ENCODE data around the gene SNX9. TPM values are rescaled to one million over a fixed set of nuclear protein-coding genes. Genes with fewer than 3 reads are reported as not detected.

The SNX9 gene
- total and polyA plus RNA-seq, 12 donors = 18.8 to 39.7 (median 31.2) TPM

GRCh38 chr6:157982563-157983405, 159.7 kb downstream of the SNX9 start:
- intact Hi-C loops (cut with DNase I) = loop anchor here in 7 of 10 donors (2.0 to 10.0 kb wide), 7 partner anchors 45 to 90 kb away; no protein-coding TSS in a partner anchor
- Histone ChIP-seq H3K36me3 (no peaks in the 10 kb centered on the region), H3K9me3 (no peaks in the 10 kb centered on the region), H3K27ac (peak overlapping the region in 6 of 10 donors; percentile 83 to 89 (median 87)), H3K4me1 (peaks cover 0 to 45% (median 10%) of the 10 kb centered on the region in 9 donors), H3K27me3 (peaks cover 0 to 5% (median 0%) of the 10 kb centered on the region in 7 donors), H3K4me3 (peak overlapping the region; percentile 71 to 99 (median 92))
- 63 to 67% methylated on average over 17 of the region's 17 CpGs for WGBS, 2 donors
- peak in 4 of 9 donors; percentile 20 to 35 (median 28) for TF ChIP-seq CTCF (IDR thresholded peaks at IDR 0.05)
- no peak for ATAC-seq
- no peak for DNase-seq

GRCh38 chr6:157983406-157984119, 160.5 kb downstream of the SNX9 start:
- Histone ChIP-seq H3K27me3 (peaks cover 0 to 5% (median 0%) of the 10 kb centered on the region in 7 donors), H3K27ac (peak overlapping the region in 4 of 10 donors; percentile 12 to 89 (median 54)), H3K4me1 (peaks cover 0 to 45% (median 14%) of the 10 kb centered on the region in 9 donors), H3K36me3 (no peaks in the 10 kb centered on the region), H3K4me3 (peak overlapping the region in 6 of 10 donors; percentile 89 to 99 (median 93)), H3K9me3 (no peaks in the 10 kb centered on the region)
- no peak for TF ChIP-seq CTCF (IDR thresholded peaks at IDR 0.05)
- DNase-seq = no peak
- intact Hi-C loops (cut with DNase I) = loop anchor here in 7 of 10 donors (2.0 to 10.0 kb wide), 7 partner anchors 44 to 89 kb away; no protein-coding TSS in a partner anchor
- WGBS, 2 donors = 89 to 95% methylated on average over 9 of the region's 9 CpGs
- no peak for ATAC-seq

- H3K36me3 ChIP-seq = no peaks in the 10 kb centered on the region
- peak overlapping the region in 1 of 10 donors; percentile 12 for H3K27ac ChIP-seq
- no peak for DNase-seq
- TF ChIP-seq CTCF (IDR thresholded peaks at IDR 0.05) = no peak
- intact Hi-C loops (cut with DNase I) = loop anchor here in 6 of 10 donors (5.0 to 10.0 kb wide), 5 partner anchors 43 to 88 kb away; no protein-coding TSS in a partner anchor
- H3K4me1 ChIP-seq = peaks cover 0 to 49% (median 14%) of the 10 kb centered on the region in 9 donors
- WGBS, 2 donors = 97 to 98% methylated on average over 4 of the region's 4 CpGs
- H3K9me3 ChIP-seq = no peaks in the 10 kb centered on the region
- H3K4me3 ChIP-seq = no peak overlapping the region
- no peak for ATAC-seq
- H3K27me3 ChIP-seq = peaks cover 0 to 5% (median 0%) of the 10 kb centered on the region in 7 donors
These were observed 161.1 kb downstream of the SNX9 start for GRCh38 chr6:157984128-157984527.

GRCh38 chr6:157984686-157985225, 161.7 kb downstream of the SNX9 start:
- Histone ChIP-seq H3K27me3 (peaks cover 0 to 5% (median 0%) of the 10 kb centered on the region in 7 donors), H3K36me3 (no peaks in the 10 kb centered on the region), H3K4me3 (no peak overlapping the region), H3K4me1 (peaks cover 0 to 52% (median 19%) of the 10 kb centered on the region in 9 donors), H3K27ac (no peak overlapping the region), H3K9me3 (no peaks in the 10 kb centered on the region)
- intact Hi-C loops (cut with DNase I) = loop anchor here in 7 of 10 donors (5.0 to 10.0 kb wide), 5 partner anchors 43 to 88 kb away; no protein-coding TSS in a partner anchor
- TF ChIP-seq CTCF (IDR thresholded peaks at IDR 0.05) = no peak
- WGBS, 2 donors = 80 to 89% methylated on average over 14 of the region's 14 CpGs
- ATAC-seq = no peak
- no peak for DNase-seq

Measured in heart right ventricle (tissue), 16 donors.